Peyer's patch (tissue), 4 donors: ENCODE results near the gene POGK.

Source experiments
- CTCF ChIP-seq, 6 experiments: fragments of 450-650 bp in 4 of 6; fragments of 200-600 bp in 2 of 6; sonication (generic) in 1 of 6; IDR thresholded peaks; one replicate each; pipeline ENCODE4 v1.5.1; 2017 to 2019; ENCODE audit warnings: antibody characterized with exemption in 6 of 6, mild to moderate bottlenecking in 3 of 6, moderate library complexity in 1 of 6
- POLR2A ChIP-seq, 2 donors: fragments of 450-650 bp; IDR thresholded peaks; one replicate each; pipeline ENCODE4 v1.5.1; 2017; ENCODE audit warnings: antibody characterized with exemption in 2 of 2, mild to moderate bottlenecking in 2 of 2, moderate library complexity in 2 of 2

GRCh38 chr1:166840309-166841274 is 1.3 kb downstream of the POGK start:
- TF ChIP-seq CTCF (IDR thresholded peaks at IDR 0.05) (no peak), POLR2A (IDR thresholded peaks at IDR 0.05) (no peak)
